ENCODE measurements around the gene TBC1D9. TPM values are rescaled to one million over a fixed set of nuclear protein-coding genes. Genes with fewer than 3 reads are reported as not detected.

TBC1D9 gene
- polyA plus RNA-seq, 2 of the 4 experiments (the other 2 are of a cell fraction), result 5.6 to 11.8 TPM

DNA sequence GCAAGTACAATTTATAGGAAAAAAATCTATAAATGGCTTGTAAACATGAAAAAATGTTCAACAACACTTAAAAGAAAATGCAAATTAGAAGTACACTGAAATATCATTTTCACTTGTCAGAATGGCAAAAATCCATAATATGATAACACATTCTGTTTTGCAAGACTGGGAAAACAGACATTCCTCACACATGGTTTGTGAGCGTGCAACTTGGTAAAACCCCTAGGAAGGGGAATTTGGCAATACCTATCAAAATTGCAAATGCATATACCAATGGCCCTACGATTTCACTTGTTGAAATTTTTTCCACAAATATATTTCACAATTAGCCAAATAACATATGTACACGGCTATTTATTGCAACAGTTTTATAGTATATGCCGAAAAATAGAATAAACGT lies 31.4 kb downstream of the TBC1D9 start:
- ATAC-seq, result no peak

DNA sequence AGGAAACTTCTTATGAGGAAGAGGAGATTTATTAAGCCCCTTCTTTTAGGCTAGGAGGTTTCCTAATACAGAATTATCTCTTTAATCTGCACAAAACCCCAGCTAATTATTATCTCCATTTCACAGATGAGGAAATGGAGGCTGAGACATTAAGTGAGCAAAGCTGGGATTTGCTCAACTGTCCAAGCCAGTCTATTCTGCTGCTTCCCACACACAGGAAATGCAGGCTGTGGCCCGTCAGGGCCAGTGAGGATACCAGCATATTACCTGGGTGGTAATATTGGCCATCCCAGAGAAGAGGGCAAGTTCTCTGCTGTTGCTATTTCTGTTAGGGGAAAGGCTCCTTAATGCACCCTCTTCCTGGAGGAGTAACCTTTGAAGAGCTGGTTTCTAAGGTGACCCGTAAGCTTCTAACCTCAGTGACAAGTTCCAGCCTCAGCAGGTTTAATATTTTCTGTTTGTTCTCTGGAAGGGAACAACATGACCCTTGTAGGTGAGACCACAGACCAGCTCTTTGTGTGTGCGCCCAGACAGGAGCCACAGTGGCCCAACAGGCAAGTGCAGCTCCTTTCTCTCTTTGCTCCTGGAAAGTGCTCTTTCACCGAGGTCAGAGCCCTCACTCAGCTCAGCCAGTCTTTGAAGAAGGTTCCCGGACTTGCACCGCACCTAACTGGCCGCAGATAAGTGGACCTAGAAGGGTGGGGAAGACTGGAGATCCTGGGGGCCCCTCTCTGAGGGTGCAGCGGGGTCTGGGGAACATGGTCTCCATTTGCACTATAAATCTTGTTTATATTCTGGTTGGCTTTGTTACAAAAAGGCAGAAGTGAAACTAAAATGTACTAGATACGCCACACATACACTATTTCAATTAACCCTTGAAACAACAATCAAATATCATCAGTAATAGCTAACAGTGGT lies 35.5 kb downstream of the TBC1D9 start:
- H3K9me3 ChIP-seq, result no peaks in the 10 kb centered on the region
- TF ChIP-seq HEYL (CRISPR knock-in tag; IDR thresholded peaks at IDR 0.05), result no peak
- TF ChIP-seq POLR2A (IDR thresholded peaks at IDR 0.05; ENCODE audit: low read length), result no peak
- no peak for TF ChIP-seq CEBPB (IDR thresholded peaks at IDR 0.05)
- no peak for ATAC-seq
- H3K27ac ChIP-seq, result no peak overlapping the region
- ChIA-PET POLR2A (interaction anchor here (0.6 kb wide), 1 partner anchor 34 kb away, joined by 6 read pairs; no protein-coding TSS in a partner anchor), CTCF (interaction anchor here (0.9 to 1.4 kb wide), 3 partner anchors 14 to 360 kb away, joined by 3 to 5 read pairs (median 4); partner anchors contain the start of gene TBC1D9)
- peaks cover 20% of the 10 kb centered on the region for H3K4me1 ChIP-seq
- FAIRE-seq, result no peak
- no peak overlapping the region for H3K4me2 ChIP-seq
- H3K4me3 ChIP-seq, result no peak overlapping the region
- WGBS (ENCODE audit: missing lambda C conversion rate), result 93% methylated on average over 6 of the region's 9 CpGs
- no peak for DNase-seq (ENCODE audit: low read depth in 1 of 2, low spot score in 1 of 2)

More for the DNA sequence above, 31.4 kb downstream of the TBC1D9 start:
- ChIA-PET POLR2A (no interaction called here), CTCF (no interaction called here)
- TF ChIP-seq PHF8 (IDR thresholded peaks at IDR 0.05; ENCODE audit: borderline replicate concordance, low read depth), result no peak
- TF ChIP-seq SREBF2 (IDR thresholded peaks at IDR 0.05), result no peak
- TF ChIP-seq HOXB13 (CRISPR knock-in tag; IDR thresholded peaks at IDR 0.05; ENCODE audit: low read depth), result no peak
- TF ChIP-seq RAD21 (conservative IDR thresholded peaks at IDR 0.05 in 1 of 2, IDR thresholded peaks at IDR 0.05 in 1 of 2), result no peak
- no peak for TF ChIP-seq CHD2 (IDR thresholded peaks at IDR 0.05; ENCODE audit: low read length, partially characterized antibody)
- TF ChIP-seq HEYL (CRISPR knock-in tag; IDR thresholded peaks at IDR 0.05), result no peak
- TF ChIP-seq TP53 (CRISPR knock-in tag; IDR thresholded peaks at IDR 0.05), result no peak
- no peak for TF ChIP-seq CBX2 (IDR thresholded peaks at IDR 0.05; ENCODE audit: borderline replicate concordance, low read depth)
- no peak for TF ChIP-seq ESRRA (IDR thresholded peaks at IDR 0.05; ENCODE audit: borderline replicate concordance, low read length)
- TF ChIP-seq SMC3 (IDR thresholded peaks at IDR 0.05), result no peak
- no peak for TF ChIP-seq NFE2L2 (conservative IDR thresholded peaks at IDR 0.05; ENCODE audit: low read length)
- TF ChIP-seq, protein P1, sequence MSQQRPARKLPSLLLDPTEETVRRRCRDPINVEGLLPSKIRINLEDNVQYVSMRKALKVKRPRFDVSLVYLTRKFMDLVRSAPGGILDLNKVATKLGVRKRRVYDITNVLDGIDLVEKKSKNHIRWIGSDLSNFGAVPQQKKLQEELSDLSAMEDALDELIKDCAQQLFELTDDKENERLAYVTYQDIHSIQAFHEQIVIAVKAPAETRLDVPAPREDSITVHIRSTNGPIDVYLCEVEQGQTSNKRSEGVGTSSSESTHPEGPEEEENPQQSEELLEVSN (IDR thresholded peaks at IDR 0.05; ENCODE audit: borderline replicate concordance, low read depth), result no peak
- TF ChIP-seq POLR2A (IDR thresholded peaks at IDR 0.05; ENCODE audit: low read length), result no peak
- TF ChIP-seq FOSB (CRISPR knock-in tag; IDR thresholded peaks at IDR 0.05), result no peak
- TF ChIP-seq, protein P2, sequence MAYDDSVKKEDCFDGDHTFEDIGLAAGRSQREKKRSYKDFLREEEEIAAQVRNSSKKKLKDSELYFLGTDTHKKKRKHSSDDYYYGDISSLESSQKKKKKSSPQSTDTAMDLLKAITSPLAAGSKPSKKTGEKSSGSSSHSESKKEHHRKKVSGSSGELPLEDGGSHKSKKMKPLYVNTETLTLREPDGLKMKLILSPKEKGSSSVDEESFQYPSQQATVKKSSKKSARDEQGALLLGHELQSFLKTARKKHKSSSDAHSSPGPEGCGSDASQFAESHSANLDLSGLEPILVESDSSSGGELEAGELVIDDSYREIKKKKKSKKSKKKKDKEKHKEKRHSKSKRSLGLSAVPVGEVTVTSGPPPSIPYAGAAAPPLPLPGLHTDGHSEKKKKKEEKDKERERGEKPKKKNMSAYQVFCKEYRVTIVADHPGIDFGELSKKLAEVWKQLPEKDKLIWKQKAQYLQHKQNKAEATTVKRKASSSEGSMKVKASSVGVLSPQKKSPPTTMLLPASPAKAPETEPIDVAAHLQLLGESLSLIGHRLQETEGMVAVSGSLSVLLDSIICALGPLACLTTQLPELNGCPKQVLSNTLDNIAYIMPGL (CRISPR knock-in tag; IDR thresholded peaks at IDR 0.05; ENCODE audit: borderline replicate concordance), result no peak
- TF ChIP-seq, protein P3, sequence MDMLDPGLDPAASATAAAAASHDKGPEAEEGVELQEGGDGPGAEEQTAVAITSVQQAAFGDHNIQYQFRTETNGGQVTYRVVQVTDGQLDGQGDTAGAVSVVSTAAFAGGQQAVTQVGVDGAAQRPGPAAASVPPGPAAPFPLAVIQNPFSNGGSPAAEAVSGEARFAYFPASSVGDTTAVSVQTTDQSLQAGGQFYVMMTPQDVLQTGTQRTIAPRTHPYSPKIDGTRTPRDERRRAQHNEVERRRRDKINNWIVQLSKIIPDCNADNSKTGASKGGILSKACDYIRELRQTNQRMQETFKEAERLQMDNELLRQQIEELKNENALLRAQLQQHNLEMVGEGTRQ (IDR thresholded peaks at IDR 0.05), result no peak
- TF ChIP-seq NR3C1 (IDR thresholded peaks at IDR 0.05), result no peak
- no peak for TF ChIP-seq ZSCAN20 (CRISPR knock-in tag; IDR thresholded peaks at IDR 0.05)
- TF ChIP-seq MAZ (IDR thresholded peaks at IDR 0.05; ENCODE audit: borderline replicate concordance, low read depth, low read length), result no peak
- H3K4me3 ChIP-seq, result no peak overlapping the region
- no peak for DNase-seq (ENCODE audit: low read depth in 1 of 2, low spot score in 1 of 2)
- H3K27ac ChIP-seq, result no peak overlapping the region
- H3K9me3 ChIP-seq, result no peaks in the 10 kb centered on the region
- H3K4me2 ChIP-seq, result no peak overlapping the region
- FAIRE-seq, result no peak
- peaks cover 40% of the 10 kb centered on the region for H3K4me1 ChIP-seq
- WGBS (ENCODE audit: missing lambda C conversion rate), result 88% methylated on average over 5 of the region's 5 CpGs
